AG08396 (cell line): ENCODE measurements around the gene CRYBG1.

Experiments used
- DNase-seq: peaks from one replicate; pipeline ENCODE4 v3.0.0; 2012; ENCODE audit warnings: low spot score, mixed read lengths

The CRYBG1 gene

DNA sequence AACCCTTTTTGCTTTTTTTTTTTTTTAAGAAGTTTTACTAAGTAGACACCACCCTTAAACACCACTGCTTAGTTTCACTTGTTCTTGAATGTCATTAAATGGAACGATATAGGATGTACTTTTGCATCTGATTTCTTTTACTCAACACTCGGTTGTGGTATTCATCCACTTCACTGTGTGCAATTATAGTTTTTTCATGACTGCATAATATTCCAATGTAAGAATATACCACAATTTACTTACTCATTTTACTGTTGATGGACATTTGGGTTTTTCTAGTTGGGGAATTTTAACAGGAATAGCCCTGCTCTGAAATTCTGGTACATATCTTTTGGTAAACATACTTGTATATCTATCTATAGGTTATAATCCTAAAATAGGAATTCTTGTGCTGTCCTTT, 238.9 kb downstream of the CRYBG1 start:
- DNase-seq = no peak

DNA sequence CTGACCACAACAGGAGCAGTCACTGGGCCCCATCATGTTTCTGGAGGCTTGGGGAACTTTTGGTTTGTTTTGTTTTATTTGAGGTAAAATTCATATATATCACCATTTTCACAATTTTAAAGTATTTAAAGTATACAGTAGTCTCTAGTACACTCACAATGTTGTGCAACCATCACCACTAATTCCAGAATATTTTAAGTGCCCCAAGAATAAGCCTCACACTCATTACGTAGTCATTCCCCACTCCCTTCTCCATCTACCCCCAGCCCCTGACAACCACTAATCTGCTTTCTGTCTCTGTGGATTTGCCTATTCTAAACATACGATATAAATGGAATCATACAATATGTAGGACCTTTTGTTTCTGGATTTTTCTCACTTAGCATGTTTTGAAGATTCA, 239.8 kb downstream of the CRYBG1 start:
- no peak for DNase-seq

DNA sequence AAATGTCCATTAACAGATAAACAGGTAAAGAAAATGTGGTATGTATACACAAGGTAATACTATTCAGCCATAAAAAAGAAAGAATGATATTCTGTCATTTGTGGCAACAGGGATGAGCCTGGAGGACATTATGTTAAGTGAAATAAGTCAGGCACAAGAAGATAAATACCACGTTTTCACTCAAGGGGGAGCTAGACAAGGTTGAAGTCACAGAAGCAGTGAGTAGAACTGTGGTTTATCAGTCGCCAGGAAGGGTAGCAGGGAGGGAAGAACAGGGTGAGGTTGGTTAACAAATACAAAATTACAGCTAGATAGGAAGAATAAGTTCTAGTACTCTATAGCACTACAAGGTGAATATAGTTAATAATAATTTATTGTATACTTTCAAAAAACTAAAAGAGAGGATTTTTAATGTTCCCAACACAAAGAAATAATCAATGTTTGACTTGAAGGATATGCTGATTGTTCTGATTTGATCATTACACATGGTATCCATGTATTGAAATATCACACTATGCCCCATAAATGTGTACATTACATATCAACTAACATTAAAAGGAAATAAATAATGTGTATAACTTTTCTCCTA, 247.7 kb downstream of the CRYBG1 start:
- peak; percentile 30 for DNase-seq

DNA sequence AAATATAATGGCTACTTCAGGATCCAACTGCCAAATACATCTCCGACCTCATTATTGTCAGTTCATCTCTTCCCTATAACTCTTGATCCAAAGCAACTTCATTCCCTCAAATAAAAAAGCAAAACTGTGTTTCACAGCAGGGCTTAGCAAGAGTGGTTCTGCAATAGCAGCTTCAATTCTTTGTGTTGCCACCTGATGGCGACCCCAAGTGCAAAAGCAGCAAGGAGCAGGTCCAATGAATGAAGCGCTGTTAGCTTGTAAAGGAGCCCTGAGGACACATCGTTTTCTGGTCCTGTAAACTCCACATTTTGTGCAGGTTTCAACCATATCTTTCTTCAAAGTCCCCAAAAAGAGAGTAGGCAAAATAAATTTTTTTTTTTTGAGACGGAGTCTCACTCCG, 249.2 kb downstream of the CRYBG1 start:
- DNase-seq = no peak

DNA sequence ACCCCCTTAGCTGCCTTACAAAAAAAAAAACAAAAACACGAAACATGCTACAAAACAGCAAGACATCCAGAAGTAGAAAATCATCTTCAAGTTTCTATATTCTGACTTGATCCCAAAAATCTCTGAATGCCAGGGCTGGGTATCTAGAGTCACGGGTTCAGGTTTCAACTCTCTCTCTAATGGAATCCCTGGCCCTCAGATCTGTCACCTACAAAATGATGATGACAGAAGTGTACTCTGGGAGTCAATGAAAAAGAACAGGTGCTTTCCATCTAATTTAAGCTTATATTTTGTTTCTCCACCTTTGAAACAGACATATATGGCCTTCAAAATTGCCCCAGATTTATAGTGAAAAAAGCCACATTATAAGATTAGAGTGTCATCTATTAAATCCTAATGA, 250.5 kb downstream of the CRYBG1 start:
- no peak for DNase-seq

DNA sequence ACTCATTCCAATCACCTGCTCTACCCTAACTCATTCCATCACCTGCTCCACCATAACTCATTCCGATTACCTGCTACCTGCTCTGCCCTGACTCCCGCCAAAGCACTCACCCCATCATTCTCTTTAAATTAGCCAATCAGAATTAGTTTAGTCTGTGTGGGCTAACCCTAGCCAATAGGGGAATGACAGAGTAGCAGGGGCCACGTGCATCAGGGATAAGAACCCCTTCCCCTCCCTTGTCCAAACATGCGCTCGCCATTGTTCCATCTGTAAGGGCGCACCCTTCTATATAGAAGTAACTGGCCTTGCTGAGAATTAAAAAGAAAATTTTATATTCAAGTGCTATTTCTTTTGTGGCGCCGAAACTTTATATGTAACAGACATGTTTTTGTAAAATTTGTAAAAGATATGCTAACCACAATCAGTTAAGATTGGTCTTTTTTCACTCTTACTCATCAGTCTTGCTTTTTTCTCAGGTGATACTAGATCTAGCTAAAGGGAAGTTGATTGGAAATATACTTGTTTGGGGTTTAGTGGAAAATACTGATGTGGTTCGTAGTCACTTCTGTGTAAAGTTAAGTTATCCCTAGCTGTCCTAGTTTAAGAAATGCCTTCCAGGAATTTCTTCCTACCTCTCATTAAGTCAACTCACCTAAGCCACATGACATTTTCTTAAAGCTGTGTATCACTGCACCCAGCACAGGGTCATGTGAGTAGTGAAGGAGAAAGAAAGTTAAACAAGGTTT, 252.3 kb downstream of the CRYBG1 start:
- DNase-seq = no peak

DNA sequence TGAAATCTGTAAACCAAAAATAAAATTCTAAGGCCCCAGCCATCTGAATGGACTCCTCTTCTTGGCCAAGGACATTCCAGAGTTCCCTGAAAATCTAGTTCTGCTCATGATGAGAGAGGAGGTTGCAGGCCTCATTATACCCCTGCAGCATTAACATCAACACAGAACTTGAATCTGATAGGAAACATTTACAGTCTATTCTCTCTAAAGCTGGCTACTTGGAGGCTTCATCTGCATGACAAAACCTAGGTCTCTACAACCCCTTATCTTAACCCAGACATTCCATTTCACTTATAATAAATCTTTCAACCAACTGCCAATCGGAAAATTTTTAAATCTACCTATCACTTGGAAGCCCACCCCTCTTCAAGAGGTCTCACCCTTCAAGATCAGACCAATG, 253.1 kb downstream of the CRYBG1 start:
- no peak for DNase-seq

DNA sequence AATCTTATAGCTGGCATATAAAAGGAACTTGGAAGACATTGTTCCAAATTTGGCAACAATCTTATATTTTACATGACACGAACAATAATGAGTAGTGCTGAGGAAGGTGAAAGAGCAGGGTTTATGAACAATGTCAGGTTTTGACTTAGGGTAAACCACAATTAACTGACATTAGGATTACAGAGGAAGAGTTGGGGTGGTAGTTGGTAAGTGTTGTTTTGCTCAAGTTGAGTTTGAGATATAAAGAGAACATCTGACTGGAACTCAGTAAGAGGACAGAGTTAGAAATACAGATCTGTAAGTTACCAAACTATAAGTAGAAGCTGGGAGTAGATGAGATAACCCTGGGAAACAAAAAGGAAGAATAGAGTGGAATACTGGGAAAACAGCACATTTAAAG, 253.6 kb downstream of the CRYBG1 start:
- no peak for DNase-seq

DNA sequence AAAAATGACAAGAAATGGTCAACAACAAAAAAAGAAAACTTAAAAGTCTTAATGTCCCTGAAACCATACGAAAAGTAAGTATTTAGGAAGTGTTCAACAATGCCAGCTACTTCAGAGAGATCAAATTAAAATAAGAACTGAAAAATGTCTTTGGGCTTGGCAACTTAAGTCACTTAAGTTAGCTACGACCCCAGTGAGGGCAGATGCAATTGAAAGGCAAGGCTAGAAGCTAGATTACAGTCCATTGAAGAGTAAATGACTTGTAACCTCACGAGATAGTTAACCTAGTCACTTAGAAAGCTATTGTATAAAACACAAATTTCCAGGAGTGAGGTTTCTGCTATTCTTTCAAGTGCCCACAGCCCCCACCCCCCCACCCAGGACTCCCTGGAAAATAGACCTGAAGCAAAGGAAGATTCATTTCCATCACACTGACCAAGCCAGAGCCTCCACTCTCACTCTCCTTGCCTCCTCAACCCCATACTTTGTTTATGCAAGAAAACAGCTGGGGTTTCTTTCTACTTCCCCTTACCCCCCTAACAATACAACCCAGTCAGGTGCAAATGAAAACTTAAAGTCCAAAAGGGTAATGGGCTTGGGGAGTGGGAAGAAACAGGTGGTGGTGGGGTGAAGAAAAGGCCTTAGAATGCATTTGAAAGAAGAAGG, 254.2 kb downstream of the CRYBG1 start:
- no peak for DNase-seq

DNA sequence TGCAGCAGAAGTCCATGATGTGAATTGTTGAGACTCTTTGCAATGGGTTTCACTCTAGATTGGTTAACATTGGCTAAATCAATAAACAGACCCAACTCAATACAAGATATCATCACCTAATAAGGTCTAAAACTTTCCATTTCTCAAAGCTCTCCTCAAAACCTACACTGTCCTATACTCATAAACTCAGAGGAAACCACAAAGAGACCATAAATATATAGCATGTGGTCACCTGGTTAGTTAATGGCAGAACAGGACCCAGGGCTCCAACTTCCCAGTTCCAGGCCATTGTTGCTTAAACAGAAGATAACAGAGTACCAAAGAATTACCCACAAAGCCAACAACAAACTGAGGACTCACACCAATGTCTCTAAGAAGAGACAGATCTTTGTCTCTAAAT, 256.8 kb downstream of the CRYBG1 start:
- no peak for DNase-seq

DNA sequence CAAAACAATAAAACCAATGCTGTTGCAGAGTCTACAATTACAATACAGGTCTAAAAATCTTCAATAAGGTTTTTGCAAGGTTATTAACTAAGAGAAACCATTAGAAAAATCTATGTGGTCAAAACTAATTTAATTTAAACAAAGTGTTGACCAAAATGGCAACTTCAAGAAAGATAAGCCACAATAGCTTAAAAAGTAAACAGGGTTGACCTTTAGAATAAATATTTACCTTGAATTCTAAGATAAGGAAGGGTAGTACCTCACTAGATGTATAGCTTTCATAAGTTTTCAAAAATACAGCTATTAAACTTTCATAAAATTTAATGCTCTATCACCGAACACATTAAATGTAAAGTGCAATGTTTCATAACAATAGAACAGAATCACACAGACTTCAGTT, 257.3 kb downstream of the CRYBG1 start:
- no peak for DNase-seq

DNA sequence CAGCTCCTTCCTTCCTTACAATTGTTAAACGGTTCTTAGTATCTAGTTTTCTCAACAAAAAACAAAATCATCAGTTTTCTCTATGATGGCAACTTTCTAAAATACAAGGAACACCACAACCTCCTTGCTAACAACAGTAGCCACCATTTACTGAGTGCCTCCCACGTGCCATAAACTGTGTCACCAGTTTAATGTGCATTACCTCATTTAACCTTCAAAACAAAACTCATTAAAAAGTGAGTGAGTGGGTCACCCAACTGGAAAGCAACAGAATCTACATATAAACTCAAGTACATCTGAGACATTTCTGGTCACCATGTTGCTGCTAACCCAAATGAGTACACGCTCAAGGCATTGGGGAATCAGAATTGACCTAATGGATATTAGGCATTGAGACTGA, 257.8 kb downstream of the CRYBG1 start:
- no peak for DNase-seq

DNA sequence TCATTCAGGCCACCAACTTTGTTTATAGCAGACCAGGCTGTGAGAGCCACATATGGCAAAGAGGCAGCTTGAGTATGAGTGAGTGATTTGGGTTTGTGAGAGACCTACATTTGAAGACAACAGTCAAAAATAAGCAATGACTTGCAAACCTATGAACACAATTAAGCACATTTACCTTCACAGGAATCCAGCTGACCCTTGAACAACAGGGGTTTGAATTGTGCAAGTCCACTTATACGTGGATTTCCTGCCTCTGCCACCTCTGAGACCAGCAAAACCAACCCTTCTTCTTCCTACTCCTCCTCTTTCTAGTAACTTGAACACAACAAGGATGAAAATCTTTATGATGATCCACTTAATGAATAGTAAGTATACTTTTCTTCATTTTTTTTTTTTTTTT, 258.7 kb downstream of the CRYBG1 start:
- no peak for DNase-seq

DNA sequence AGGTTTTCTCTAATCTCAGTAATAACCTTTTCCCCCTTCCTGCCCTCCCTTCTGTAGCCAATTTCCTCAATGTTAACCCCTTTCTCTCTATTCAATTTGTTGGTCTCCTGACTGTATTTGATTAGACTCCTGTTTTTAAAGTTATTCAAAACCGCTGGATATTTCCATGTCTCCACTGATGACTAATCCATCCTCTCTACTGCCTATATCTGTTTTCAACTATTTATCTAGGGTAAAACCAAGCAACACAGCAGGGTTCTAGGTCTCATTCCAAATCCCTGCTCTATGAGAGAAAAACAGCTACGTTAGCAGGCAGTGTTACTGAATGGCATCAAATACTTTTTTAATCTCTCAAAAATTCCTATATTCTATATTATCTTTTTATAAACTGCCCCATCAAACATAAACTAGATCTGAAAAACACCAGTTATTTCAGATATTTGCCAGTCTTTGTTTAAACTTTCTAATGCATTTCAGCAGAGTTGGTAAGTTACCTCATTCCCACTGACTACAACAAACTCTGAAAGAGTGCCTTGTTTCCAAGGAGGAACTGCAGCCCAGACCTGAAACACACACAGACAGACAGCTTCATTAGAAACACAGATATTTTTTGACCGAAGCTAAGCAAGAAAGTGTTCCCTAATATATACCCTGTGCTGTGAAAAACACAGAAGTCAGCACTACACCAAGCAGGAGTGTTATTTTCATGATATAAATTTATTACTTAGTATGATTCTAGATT, 260.6 kb downstream of the CRYBG1 start:
- DNase-seq = no peak
